ENCODE measurements around the gene SLC5A11.

DNA sequence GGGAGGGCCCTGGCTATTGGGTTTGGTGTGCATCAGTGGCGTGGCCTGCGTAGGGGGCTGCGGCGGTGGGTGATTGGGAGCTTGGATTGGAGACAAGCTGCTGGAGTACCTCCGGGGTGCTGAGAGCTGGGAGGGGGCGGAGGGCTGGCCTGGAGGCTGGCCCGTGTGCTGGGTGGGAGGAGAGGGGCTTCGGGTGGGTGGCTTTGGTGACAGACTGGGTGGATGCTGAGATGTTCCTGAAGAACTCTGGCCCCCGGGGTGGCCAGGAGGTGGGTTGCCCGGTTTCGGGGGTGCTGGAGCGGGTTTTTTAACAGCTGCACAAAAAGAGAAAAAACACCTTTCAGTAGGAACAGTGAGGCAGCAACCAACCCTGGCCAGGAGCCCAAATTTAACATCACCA is 85.3 kb downstream of the SLC5A11 start:
- TF ChIP-seq, protein P1, sequence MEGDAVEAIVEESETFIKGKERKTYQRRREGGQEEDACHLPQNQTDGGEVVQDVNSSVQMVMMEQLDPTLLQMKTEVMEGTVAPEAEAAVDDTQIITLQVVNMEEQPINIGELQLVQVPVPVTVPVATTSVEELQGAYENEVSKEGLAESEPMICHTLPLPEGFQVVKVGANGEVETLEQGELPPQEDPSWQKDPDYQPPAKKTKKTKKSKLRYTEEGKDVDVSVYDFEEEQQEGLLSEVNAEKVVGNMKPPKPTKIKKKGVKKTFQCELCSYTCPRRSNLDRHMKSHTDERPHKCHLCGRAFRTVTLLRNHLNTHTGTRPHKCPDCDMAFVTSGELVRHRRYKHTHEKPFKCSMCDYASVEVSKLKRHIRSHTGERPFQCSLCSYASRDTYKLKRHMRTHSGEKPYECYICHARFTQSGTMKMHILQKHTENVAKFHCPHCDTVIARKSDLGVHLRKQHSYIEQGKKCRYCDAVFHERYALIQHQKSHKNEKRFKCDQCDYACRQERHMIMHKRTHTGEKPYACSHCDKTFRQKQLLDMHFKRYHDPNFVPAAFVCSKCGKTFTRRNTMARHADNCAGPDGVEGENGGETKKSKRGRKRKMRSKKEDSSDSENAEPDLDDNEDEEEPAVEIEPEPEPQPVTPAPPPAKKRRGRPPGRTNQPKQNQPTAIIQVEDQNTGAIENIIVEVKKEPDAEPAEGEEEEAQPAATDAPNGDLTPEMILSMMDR (IDR thresholded peaks at IDR 0.05): no peak
- TF ChIP-seq, protein P2, sequence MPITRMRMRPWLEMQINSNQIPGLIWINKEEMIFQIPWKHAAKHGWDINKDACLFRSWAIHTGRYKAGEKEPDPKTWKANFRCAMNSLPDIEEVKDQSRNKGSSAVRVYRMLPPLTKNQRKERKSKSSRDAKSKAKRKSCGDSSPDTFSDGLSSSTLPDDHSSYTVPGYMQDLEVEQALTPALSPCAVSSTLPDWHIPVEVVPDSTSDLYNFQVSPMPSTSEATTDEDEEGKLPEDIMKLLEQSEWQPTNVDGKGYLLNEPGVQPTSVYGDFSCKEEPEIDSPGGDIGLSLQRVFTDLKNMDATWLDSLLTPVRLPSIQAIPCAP (CRISPR knock-in tag; IDR thresholded peaks at IDR 0.05): no peak
- TF ChIP-seq, protein P3, sequence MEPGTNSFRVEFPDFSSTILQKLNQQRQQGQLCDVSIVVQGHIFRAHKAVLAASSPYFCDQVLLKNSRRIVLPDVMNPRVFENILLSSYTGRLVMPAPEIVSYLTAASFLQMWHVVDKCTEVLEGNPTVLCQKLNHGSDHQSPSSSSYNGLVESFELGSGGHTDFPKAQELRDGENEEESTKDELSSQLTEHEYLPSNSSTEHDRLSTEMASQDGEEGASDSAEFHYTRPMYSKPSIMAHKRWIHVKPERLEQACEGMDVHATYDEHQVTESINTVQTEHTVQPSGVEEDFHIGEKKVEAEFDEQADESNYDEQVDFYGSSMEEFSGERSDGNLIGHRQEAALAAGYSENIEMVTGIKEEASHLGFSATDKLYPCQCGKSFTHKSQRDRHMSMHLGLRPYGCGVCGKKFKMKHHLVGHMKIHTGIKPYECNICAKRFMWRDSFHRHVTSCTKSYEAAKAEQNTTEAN (CRISPR knock-in tag; IDR thresholded peaks at IDR 0.05): no peak
- TF ChIP-seq ZNF671 (CRISPR knock-in tag; IDR thresholded peaks at IDR 0.05): no peak
- no peak for TF ChIP-seq NFYB (CRISPR knock-in tag; conservative IDR thresholded peaks at IDR 0.05; ENCODE audit: low read depth)
- TF ChIP-seq, protein P4, sequence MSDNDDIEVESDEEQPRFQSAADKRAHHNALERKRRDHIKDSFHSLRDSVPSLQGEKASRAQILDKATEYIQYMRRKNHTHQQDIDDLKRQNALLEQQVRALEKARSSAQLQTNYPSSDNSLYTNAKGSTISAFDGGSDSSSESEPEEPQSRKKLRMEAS (CRISPR knock-in tag; IDR thresholded peaks at IDR 0.05): no peak
- no peak for TF ChIP-seq ZNF423 (CRISPR knock-in tag; IDR thresholded peaks at IDR 0.05)
- no peak for TF ChIP-seq JUN (CRISPR knock-in tag; IDR thresholded peaks at IDR 0.05)

Data from WTC11 (cell line).